Activated T-cell treated with anti-CD3 and anti-CD28 coated beads for 4 hours (primary cell): ENCODE measurements around the gene RAD1.

ENCODE experiments used
- DNase-seq: peaks from one replicate; pipeline ENCODE4 v3.0.0-alpha.2; 2020

The RAD1 gene

GRCh38 chr5:34858790-34859189 is 56.5 kb downstream of the RAD1 start:
- no peak for DNase-seq

- DNase-seq = no peak
These were observed 57.4 kb downstream of the RAD1 start for GRCh38 chr5:34857894-34858293.

- DNase-seq = no peak
These were observed 58.1 kb downstream of the RAD1 start for GRCh38 chr5:34857161-34857560.
